PC-9 (cell line): ENCODE measurements around the gene TXNDC2.

Experiments used
- CTCF ChIP-seq: fragments of 200-600 bp; sonication (generic); conservative IDR thresholded peaks from 2 replicates; pipeline ENCODE4 v1.6.1; 2017; ENCODE audit warnings: mixed run types, antibody characterized with exemption, mild to moderate bottlenecking, moderate library complexity
- EZH2 ChIP-seq: fragments of 200-600 bp; sonication (generic); IDR thresholded peaks from 2 replicates; pipeline ENCODE4 v1.8.0; 2017; ENCODE audit warnings: antibody characterized with exemption, low read depth

- TF ChIP-seq CTCF (no peak), EZH2 (no peak)
Measured at GRCh38 chr18:9838144-9838877, 47.5 kb upstream of the TXNDC2 start.
